ENCODE measurements around the gene ZFP1.
"Not testable (repeated sequence)": the region's sequence is repeated elsewhere in the genome, so short reads cannot be mapped to it uniquely, and the experiment has no call there.

ZFP1 gene

DNA sequence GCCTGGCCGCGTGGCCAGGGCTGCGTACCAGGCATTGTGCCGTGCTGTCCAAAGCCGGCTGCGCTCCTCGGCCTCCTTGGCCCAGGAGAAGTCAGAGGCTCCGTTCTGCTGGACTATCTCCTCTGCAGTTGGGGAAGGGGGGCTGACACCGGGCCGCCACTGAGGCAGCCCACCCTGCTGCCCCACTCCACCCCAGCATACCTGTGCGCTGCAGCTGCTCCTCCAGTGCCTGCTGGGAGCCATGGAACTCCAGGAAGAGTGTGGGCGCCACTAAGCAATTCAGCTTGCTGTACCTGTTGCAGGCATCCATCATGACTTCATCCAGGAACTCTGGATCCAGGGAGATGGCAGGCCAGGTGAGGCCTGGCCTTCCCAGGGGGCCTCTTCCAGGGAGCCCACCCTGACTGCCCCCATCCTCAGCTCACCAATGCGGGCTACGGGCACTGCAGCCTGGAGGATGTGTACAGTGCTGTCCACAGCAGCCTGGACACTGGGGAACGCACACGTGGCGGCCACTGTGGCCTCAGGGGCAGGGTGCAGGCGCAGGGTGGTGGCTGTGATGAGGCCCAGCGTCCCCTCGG lies 34.7 kb upstream of the ZFP1 start:
- DNase-seq: no peak

DNA sequence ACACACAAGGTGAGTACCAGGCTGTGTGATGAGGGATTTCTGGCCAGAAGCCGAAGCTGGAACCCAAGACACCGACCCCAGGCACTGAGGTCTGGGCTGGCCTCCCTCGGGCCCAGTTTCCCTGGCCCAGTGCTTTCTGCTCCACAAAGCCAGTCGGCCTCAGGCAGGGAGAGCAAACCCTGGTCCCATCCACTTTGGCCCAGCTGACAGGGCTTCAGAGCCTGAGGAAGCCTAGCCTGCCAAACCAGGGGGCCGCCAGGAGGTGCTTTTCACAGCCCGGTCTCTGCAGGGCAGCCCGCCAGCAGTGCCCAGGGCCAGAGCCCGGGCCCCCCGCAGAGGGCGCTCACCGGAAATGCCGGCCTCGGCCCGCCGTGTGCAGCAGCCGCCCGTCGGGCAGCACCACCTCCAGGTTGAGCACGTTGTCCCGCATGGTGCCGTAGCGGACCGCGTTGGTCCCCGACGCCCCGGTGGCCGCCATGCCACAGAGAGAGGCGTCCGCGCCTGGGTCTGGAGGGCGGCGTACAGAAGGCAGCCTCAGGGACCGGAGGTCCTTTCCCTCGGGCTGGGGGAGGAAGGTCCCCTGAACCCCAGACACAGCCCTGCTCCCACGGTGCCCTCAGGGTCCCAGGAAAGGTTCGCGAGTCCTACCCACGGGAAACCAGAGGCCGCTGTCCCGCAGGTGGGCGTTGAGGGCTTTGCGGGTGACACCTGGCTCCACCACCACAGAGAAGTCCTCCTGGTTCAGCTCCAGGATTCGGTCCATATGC lies 34.0 kb upstream of the ZFP1 start:
- DNase-seq: no peak

DNA sequence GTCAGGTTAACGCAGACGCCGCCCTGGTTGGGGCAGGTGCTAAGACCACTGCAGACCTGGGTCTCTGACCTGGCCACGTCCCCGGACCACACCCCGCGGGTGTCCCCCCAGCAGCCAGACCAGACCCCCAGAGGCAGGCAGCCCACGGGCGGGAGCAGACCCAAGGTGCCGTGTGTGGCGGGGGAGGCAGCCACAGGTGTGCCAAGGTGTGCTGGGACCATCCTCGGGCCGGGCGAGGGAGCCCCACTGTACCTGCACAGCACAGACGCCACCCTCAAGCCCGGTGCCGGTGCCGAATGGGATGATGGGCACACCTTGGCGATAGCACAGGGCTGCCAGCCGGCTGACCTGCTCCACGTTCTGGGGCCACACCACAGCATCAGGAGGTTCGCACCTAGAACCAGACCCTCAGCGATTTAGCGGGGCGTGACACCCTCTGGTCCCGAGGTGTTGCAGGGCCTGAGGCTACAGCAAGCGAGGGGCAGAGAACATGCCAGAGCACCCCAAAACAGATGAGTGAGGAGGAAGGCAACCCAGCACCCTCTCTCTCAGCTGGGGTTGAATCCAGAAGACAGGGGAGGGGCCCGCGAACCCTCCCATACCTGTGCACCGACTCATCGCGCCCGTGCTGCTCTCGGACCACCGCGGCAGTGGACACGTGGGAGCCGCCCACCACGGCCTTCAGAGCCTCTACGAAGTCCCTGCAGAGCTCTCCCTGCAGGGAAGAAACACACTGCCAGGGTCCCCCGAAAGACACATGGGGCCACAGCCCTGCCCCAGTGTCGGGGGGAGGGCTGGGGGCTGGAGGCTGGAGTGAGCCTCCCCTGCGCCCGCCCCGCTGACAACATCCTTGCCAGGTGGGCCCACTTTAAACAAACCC lies 33.1 kb upstream of the ZFP1 start:
- DNase-seq: no peak

DNA sequence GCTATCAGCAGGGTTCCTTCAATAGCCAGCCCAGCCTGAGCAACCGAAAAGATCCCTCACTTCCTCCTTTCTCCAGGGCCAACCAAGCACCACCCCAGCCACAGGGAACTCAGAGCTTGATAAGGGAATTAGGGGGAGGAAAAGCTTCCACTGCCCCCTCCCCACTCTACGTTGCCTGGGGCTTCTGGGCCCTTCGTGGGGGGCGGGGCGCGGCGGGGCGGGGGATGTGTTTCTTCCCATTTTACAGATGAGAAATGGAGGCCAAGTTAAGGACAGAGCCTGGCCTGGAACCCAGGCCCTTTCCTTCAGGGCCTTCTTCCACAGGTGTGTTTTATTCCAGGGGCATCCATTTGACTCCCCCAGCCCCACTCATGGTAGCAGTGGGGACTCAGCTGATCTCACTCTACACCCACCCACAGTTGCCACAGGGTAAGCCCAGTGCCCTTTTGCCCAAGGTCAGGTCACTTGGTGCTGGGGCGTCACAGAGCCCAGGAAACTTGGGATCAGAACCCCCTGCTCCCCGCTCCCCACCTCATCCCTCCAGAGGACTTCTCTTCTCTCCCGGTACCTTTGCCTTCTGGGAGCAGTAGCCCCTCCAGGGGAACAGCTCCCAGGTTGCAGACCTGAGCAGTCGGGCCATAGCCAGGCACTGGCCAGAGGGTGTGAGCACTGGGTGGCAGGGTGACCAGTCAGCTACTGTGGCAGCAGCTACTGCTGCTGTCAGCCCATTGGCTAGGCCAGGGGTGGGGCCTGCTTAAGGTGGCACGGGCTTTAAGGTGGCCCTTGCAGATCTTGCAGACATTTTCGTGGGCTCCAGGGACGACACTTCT lies 32.0 kb upstream of the ZFP1 start, which contains the start of gene LDHD:
LDHD (minus strand) TSS at position 700 of the 830 bp plus-strand sequence; CDS start at position 640, 60 bp downstream.
- peak; percentile 74 to 87 for DNase-seq

DNA sequence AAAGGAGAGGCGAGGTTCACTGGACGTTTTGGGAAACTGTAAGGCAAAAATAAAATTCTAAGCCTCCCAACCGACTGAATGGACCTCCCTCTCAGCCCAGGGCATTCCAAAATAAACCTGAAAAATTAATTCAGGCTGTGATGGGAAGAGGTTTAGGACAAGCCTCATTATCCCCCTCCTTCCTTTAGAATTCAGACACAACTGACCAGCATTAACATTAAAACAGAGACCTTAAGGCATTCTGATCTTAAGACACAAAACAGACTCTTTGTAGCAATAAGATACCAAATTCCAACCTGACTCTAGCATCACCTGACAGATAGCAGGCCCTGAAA lies 31.4 kb upstream of the ZFP1 start:
- no peak for DNase-seq

DNA sequence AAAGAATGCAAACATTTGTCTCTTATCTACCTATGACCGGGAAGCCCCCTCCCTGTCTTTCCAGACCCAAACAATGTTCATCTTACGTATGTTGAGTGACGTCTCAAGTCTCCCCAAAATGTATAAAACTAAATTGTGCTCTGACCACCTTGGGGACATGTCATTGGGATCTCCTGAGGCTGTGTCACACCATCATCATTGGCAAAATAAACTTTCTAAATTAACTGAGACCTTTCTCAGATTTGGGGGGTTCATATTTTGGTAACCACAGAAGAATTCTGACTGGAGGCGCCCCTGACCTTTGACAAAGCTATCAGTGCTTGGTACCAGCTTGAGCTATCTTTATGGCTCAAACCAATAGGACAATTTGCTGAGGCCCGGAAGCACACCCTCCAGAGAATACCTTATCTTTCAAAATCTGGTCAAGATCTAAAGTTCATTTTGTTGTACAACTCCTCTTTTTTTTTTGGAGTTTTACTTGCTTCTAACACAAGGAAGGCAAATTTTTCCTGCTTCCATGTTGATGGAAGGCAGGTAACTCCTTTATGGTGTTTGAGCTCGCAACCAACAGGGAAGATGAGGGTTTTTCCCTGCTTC lies 29.3 kb upstream of the ZFP1 start:
- DNase-seq: no peak

DNA sequence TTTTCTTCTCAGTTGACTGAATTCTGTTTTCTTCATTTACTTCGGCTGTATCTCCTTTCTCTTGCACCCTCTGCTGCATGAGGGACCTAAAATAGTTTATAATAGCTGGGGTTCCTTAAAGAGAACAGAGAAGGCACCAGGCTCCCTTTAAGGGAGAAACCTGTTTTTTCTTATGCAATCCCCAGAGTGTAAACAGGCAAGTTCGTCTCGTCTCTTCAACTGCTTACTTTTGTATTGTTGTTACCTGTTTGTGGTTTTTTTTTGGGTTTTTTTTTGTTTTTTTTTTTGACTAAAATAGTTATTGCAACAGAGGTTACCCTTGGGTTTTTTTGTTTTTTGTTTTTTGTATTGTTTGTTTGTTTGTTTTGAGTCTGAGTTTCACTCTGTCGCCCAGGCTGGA lies 28.1 kb upstream of the ZFP1 start:
- DNase-seq: no peak

DNA sequence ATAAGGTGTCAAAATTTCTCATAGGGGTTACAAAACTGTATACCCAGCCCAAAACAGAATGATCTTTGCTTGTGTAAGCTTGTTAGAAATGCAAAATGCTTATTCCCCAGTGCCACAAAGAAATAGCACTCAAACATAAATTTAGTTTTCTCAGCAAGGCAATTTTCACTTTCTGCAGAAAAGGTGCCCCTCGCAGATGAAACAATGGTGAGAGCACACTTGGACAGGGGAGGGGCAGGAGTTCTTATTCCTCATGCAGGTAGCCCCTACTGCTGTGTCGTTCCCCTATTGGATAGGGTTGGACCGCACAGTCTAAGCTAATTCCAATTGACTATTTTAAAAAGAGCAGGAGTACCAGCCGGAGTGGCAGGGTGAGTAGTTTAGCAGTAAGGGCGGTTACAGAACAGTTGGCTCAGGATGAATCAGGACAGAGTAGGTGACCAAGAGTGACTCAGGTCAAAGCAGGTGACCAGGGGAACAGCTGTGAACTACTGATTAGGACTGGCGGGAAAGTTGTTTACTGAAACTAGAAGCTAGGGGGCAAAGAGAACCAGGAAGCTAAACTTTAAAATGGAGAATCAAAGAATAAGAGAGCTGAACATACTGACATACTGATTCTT lies 26.3 kb upstream of the ZFP1 start:
- no peak for DNase-seq

DNA sequence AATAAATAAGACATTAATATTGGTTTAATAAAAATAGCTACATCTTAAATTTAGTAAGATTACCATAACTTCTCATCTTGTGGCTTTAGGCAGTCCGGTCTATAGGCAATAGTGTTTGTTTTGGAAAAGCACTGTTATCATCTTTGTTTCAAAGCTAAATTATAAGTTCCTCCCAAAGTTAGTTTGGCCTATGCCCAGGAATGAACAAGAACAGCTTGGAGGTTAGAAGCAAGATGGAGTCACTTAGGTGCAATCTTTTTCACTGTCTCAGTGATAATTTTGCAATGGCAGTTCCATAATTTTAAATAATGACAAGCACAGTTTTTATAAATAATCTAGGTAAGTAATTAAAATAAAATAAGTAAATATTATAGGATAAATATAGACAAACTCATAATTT lies 25.7 kb upstream of the ZFP1 start:
- DNase-seq: no peak

DNA sequence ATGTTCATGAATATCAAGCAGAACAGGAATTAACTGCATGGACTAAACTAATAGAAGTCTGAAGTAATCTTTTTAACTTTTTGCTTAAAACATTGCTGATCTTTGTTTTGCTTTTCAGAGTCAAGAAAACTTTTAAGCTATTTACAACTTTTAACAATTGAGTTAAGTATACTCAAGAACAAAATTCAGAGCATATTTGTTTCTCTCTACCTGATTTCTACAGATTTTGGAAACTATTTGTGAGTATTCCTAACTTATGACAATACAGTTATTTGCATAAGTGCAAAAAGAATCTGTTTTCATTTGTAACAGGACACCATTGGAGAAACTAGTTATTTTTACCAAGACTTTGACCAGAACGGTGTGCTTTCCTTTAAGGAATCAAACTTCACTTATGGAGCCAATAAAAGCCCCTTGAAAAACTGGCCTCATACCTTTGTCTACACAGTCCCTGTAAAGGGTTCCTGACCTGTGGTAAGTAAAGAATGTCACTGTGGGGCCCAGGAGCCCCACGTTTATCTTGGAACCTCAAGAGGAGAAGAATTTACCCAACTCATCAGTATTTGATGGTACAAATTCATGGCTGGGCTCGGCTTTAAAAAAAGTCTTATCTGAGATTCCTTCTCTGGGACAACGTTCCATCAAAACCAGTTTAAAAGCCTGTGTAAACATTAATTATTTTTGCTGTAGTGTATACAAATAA lies 20.5 kb upstream of the ZFP1 start:
- DNase-seq: no peak

DNA sequence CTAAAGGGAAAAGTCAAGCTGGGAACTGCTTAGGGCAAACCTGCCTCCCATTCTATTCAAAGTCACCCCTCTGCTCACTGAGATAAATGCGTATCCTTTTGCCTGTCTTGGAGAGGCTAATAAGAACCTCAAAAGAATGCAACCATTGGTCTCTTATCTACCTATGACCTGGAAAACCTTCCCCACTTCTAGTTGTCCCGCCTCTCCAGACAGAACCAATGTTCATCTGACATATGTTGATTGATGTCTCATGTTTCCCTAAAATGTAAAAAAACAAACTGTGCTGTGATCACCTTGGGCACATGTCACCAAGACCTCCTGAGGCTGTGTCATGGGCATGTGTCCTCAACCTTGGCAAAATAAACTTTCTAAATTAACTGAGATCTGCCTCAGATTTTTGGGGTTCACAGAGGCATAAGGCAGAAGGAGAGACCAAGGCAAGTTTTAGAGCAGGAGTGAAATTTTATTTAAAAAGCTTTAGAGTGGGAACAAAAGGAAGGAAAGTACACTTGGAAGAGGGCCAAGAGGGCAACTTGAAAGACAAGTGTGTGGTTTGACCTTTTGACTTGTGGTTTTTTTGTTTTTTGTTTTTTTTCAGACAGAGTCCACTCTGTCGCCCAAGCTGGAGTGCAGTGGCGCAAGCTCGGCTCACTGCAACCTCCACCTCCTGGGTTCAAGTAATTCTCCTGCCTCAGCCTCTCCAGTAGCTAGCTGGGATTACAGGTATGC lies 18.7 kb upstream of the ZFP1 start:
- DNase-seq: not testable (repeated sequence)

DNA sequence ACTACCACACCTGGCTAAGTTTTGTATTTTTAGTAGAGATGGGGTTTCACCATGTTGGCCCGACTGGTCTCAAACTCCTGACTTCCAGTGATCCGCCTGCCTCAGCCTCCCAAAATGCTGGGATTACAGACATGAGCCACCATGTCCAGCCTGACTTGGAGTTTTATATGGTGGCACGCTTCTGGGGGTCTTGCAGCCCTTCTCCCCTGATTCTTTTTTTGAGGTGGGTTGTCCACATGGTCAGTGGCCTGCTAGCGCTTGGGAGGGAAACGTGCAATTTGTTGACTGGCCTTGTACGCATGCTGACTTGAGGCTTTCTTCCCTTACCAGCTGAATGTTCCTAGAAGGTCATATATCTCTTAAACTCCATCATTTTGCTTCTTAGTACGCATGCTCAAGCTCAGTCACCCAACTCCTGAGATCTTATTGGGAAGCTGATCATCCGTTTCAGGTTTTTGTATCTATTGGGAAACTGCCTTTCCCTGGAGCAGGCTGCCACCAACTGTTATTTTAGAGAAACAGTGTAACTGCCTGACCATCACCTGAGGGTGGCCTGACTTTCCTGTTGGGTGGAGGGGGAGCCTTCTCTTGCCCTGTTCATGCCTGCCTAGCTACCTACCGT lies 18.1 kb upstream of the ZFP1 start:
- DNase-seq: no peak

DNA sequence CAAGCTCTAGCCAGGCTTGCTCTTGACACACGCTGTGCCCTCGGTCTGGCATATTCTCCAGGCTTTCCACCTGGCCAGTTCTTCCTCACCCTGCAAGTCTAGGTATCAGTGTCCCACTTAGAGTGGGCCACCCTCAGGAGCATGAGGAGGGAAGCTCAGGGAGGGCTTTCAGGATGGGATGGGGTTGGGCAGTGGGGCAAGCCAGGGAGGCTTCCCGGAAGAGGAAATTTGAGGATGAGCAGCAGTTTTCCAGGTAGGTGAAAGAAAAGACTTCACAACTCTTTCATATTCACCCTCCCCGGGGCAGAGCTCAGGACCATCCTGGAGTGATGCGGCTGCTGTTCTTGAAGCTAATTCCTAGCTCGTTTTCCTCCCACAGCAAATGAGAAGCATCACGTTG lies 17.2 kb upstream of the ZFP1 start:
- DNase-seq: no peak

DNA sequence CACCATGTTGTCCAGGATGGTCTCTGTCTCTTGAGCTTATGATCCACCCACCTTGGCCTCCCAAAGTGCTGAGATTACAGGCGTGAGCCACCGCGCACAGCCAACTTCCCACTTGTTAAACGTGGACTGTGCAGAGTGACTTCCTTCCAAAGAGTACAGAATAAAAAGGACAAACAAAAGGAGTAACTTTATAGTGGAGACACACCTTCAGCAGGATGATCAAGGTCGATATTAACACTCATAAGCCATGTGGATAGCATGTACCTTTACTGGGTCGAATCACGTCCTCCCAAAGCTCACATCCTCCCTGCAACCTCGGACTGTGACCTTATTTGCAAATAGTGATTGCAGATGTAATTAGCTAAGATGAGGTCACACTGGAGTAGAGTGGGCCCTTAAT lies 10.1 kb upstream of the ZFP1 start:
- no peak for DNase-seq

DNA sequence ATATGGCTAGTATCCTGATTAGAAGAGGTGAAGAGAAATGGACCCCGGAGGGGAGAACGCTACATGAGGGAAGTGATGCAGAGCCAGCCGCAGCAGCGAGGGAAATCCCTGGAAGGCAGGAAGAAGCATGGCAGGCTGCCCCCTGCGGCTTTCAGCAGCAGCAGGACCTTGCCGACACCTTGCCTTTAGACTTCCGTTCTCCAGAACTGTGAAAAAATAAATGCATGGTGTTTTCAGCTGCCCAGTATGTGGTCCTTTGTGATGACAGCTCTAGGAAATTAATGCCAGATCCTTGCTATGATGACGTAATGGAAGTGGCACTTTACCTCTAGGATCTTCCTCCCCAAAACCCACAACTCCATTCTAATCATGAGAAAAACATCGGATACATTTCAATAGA lies 9.7 kb upstream of the ZFP1 start:
- DNase-seq: no peak

DNA sequence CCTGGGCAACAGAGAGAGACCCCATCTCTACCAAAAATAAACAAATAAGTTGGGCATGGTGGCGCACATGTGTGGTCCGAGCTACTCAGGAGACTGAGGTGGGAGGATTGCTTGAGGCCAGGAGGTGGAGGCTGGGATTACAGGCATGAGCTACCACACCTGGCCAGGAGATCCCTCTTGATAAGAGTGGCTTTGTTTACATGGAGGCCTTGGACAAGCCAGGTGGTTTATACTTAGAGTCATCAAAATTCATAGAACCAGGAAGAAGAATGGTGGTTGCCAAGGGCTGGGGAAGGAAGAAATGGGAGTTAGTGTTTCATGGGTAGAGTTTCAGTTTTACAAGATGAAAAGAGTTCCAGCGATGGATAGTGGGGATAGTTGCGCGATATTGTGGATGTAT lies 8.8 kb upstream of the ZFP1 start:
- DNase-seq: no peak

DNA sequence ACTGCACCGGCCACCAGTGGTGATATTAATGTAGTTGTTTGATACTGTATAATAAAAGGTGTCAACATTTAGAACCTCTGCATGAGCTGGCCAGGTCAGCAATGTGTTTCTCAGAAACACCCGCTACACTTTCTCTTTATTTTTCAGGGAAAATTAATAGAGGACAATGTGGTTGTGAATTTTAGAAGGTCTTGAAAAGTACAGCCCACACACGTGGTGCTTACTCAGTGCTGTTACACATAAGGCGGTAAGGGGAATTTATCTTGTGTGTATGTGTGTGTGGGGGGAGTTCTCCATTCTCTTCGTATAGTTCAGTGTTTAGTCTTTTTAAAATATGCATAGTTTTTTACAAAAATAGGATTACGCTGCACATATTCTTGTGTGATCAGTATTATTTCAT lies 4.4 kb upstream of the ZFP1 start:
- no peak for DNase-seq

DNA sequence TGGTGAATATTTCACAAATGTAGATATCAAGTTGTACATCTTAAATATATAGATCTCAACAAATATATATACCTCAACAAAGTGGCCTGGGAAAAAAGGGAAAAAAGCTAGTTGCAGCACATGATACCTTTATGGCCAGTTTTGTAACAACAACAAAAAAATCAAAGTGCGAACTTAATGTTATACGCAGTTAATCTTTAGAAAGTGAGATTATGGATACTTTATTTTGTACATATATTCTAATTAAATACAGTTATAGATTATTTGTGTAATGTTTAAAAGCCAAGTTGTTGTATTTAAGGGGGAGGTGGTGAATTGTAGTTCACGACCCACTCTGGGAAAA lies 385 bp upstream of the ZFP1 start:
- no peak for DNase-seq

DNA sequence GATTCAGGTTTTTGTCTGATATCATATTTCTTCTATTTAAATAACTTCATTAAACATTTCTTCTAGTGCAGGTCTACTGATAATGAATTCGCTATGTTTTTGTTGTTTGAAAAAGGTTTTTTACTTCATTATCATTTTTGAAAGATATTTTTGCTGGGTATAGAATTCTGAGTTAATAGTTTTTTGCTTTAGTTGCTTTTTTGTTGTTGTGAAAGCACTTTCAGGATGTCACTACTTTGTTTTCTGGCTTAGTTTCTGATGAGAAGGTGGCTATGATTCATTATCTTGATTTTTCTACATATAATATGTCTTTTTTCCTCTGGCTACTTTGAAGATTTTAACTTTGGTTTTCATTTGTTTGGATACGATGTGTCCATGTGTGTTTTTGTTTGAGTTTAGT lies 3.5 kb downstream of the ZFP1 start:
- no peak for DNase-seq

DNA sequence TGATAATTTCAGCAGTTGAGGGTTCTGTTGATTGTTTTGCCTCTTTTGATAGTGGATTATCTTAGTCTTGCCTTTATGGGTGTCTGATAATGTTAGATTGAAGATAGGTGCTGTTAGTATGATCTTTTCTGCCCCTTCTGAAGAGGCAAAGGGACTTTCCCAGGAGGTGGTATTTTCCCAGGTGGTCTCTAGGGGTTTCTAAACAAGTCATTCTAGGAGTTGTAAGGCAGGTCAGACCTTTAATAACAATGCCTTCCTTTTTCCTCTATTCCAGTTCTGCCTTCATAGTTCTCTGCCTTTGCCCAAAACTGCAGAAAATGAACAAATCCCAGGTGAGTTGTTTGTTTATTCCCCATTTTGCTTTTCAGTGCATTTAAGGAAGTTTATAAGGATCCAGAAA lies 4.3 kb downstream of the ZFP1 start:
- no peak for DNase-seq

Data from cerebellar nuclear complex (tissue), 1 donor.